GM21447 (cell line): ENCODE measurements around the gene MIPEP.
A peak's percentile ranks its signal among the peaks of the same experiment; 100 is the strongest.

ENCODE experiments used
- ATAC-seq: cut with Tn5 transposase; IDR thresholded peaks from one replicate; pipeline ENCODE4 v1.9.1; 2021; ENCODE audit not compliant: unreplicated experiment

Gene MIPEP

DNA sequence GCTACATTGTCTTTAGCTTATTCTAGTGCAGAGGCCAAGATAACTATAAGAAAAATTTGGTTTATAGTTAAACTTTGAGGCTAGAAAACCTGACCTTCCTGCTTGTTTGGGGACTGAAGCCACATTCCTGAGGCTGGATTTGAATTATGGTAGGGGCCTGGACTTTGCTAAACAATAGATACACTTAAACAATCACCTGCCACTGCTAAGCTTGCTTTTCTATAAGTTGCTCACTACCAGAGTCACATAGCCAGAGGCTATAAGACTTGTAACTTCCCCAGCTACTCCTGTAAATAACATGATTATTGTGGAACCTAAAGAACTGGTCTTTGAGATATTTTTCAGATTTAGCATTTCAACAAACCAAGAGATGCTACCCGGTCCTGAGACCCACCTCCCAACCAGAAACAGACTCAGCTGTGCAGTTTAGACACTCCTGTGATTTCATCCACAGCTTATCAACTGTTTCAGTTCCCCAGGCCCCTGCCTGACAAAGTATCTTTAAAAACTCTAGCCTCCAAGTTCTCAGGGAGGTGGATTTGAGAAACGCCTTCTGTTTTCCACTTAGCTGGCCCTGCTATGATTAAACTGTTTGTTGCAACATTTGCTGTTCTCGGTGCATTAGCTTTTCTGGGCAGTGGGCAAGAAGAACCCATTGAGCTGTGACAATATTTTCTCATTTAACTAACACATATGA, 77.7 kb downstream of the MIPEP start:
- ATAC-seq: no peak

DNA sequence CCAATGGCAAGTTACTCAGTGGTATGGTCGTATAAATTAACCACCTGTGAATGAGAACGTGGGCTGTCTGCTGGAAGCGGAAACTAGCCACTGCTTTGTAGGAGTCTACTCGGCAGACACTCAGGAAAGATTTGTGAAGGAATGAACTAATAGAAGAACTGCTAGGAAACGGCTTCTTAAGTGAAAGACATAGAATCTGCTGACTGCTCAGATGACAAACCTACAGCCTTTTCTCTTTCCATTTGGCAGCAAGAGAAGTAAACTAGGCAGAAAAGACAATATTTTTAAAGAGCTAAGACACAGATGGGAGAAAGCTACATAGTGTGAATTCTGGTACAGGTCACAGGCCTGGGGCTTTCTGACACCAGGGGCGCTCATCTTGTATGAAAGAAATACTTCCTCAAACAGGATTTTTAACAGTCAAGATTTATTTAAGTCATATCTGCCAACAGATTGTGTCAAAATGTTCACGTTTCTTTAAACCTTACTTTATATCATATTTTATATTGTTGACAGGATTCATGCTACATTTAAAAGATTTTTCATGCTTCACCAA, 78.4 kb downstream of the MIPEP start:
- ATAC-seq: no peak

DNA sequence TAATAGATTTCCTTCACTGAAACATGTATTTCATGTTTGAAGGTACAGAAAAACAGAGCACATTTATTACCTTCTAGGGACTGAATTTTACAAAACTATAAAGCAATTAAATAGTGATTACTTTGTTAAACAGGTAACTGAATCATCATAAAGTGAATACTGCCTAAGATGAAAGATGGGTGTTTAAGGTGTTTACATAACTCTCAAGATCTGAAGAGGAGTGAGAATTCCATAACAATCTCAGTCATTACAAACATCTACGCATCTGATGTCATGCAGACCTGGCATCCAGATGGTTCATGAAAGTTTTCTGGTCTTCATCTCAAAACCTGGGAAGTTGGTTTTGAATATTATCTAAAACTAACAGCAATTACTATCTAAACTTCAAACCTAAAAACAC, 80.4 kb downstream of the MIPEP start:
- no peak for ATAC-seq

DNA sequence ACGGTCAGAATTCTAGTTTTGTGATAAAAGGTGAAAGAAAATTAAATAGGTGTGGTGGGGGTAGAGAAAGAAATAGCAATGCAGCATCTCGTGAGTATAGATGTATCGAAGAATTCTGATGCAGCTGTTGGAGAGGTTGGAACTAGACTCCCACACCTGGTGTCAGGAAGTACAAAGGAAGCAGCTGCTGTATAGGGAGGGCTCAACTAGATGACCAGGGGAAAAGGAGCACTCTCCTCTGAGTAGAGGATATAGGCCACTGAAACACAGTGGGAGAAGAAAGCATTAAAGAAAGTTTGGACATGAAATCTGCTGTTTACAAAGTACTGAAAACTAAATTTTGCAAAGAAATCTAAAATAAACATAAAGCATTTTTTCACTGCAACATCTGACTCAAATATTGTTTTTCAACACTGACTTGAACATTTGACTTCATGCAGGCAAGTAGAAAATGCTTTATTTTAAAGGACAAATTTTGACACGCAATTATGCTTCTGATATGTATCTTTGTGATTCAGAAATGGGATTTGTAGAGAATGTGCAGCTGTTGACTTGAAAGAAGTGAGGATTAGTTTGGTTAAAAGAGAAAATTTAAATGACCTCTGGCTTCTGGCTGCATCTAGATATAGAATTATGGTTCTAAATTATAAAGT, 82.2 kb downstream of the MIPEP start:
- peak; percentile 17 for ATAC-seq

DNA sequence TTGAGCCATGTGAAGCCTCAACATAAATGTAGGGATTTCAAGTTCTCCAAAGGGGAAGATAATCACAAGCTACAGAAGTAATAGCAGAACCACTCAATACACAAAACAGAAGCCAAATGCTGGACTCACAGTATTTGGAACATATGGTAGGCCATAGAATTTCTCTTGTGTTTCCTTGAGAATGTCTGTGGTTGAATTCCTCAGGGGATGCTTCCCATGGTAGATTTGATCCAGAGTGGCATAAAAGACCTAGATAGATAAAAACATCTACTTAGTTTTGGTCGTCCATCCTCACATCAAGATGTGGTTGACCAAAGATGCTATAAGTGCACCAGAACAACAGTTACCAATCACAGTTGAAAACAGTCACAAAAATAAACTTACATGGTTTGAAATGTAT, 83.4 kb downstream of the MIPEP start:
- ATAC-seq: no peak

DNA sequence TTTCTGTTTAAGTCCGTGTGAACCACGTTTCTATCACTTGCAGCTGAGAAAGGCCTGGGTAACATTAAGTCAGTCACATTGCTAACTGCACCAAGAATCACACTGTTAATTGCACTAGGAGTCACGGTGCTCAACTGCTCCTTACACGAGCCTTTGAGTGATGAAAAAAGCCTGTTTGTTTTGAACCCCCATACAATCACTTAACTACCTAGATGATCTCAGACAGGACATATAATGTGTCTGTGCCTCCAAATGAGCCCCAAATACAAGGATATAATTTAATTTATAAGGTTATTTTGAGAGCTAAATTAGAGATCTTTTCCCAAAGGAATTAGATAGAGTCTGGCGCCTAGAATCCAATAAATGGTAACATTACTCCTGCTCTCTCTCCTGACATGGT, 84.1 kb downstream of the MIPEP start:
- ATAC-seq: no peak

DNA sequence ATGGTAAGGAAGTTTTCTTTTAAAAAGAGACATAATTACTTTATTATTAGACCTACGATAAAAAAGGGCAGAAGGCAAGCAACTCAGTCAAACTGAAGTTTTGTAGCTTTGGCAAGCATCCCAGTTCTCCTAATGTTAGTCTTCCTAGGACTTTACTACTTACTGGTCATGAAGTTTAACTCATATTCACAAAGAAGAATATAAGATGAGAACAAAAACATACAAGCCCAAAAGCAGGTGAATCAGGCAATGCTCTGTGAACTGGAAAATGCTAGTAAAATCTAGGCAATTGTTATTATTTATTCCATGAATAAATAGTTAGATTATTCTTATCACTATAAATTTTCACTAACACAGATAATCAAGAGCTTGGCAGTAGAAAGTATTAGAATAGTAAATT, 85.0 kb downstream of the MIPEP start:
- ATAC-seq: no peak

DNA sequence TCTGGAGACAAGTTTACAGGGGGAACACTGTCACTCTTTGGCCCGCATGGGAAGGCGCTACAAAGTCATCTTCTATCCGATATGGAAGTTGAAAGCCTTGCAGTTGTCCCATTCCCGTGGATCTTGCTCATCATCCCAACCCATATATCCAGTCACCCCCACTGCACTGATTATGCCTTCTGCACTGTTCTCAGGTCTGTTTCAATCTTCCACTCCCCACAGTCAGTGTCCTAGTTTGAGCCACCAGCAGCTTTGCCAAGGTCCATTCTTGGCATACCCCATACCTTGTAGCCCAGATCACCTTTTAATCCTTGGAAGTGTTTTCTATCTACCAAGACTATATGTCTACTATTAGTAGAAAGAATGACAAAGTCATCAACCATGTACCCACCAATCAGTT, 88.1 kb downstream of the MIPEP start:
- ATAC-seq: no peak

DNA sequence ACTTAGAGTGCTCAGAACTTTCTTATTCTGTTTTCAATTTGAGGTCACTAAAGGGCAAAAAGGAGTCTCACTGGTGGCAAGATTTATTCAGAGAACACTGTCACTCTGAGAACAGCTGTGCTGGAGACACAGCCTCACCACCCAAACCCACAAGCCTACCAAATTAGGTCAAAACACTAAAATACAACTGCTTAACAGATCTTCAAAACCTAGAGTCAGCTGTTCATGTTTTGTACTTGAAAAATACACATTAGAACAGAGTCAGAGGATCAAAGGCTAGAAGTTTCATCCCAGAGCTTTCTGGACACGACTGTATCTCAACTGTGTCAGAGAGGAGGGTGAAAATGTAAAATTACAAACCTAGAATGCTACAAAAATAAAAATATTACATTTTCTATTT, 89.3 kb downstream of the MIPEP start:
- ATAC-seq: peak; percentile 89

DNA sequence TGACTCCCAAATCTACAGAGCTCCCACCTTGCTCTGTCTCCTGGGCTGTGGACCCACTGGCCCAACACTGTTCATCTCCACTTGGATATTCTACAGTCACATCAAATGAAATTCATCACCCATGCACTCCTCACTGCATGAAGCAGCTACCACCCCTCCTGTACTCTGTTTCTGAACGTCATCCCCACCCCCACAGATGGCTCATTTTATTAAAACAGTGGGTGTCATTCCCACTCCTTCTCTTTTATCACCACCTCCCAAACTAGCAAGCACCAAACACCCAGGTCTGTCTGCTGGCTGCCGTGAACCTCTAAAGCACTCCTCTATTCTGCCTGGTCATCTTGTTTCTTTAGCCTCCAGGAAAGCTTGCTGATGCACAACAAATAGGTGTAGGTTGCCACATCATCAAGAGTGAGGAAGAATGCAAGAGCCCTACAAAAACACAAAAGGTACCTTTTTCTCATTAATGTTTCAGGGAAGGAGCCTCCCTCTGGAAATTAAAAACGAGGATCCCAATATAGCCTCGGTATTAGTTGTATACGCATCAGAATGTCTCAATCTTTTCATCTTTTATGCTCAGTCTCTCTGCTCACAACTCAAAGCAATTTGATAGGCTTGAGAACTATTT, 91.8 kb downstream of the MIPEP start:
- no peak for ATAC-seq

DNA sequence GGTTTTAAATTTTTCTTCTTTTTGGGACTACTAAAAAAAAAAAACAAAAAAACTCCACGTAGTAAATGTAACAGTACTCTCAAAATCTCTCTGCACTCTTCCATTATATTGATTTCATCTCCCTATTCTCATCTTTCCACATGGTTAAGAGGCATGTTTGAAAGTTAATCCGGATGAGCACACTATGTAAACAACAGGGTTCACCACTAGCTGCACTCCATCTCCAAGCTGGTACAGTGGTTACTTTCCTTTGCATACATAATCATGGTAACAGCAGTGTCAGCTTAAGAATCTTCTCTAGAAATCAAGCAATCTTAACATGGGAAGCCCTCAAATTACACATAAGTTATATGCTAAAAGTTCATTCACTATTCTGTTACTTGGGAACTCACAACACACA, 92.6 kb downstream of the MIPEP start:
- no peak for ATAC-seq

DNA sequence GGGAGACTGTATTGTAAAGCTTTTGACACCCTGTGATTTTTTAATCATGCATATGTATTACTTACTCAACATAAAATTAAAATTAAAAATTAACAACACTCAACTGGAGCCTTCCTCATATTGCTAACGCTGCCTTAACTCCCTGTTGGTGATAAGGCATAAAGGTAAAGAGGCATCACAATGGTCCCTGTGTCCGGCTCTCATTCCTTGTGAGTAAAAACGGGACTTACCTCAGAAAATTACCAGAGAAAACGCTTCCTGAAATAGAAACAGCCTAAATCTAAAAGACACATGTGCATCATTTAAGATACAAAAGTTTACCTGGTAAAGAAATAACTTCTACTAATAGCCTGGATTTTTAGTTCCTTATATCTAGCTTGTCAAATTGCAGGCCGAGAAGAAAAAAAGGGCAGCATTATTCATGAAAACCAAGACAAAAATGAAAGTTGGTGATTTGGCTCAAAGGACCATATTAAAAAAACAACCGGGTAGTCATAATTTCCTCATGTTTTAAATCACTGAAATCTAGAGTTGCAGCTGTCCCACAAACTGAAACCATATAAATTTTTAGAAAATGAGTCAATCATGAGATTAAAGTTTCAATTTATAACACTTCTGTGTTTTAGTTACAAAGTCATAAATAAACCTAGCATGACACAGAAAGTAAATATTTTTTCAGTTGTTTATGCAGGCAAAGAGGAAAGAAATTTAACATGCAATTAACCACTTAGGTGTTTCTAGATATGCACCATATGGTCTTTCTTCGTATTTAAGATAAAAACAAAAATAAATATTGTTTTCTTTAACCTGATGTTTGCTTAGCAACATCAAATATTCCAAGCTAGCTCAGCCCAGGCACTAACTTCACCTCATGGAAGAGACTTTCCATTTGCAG, 94.7 kb downstream of the MIPEP start:
- no peak for ATAC-seq

DNA sequence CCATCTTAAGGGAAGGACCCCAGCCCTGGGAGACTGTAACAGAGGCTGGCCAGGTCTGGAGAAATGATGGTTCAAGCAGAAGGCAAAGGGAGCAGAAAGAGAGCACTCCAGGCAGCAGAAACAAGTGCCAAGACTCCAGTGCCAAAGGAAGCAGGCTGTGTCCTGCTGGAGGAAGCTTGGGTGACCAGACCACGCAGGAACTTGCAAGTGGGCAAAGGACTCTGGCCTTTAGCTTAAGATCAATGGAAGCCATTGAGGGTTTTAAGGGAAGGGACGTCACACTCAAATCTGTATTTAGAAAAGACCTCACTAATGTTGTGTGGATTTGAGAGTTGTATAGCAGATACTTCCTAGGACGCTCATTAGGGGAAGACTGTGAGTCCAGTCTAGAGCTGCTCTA, 95.5 kb downstream of the MIPEP start:
- no peak for ATAC-seq

DNA sequence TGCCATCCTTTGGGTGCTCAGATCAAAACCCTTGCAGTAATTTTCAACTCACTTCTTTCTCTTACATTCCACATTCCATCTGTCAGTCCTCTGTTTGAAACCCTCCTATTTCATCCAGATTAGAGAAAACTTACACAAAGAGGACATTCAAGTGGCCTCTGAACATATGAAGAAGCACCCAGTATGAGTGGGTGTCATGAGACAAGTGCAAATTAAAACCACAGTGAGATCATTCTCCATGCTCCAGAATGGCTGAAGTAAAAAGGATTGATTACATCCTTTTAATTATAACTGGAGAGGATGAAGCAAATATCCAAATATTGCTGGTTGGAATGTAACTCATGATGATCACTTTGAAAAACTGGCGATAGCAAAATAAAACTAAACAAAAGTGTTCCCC, 96.5 kb downstream of the MIPEP start:
- ATAC-seq: no peak

DNA sequence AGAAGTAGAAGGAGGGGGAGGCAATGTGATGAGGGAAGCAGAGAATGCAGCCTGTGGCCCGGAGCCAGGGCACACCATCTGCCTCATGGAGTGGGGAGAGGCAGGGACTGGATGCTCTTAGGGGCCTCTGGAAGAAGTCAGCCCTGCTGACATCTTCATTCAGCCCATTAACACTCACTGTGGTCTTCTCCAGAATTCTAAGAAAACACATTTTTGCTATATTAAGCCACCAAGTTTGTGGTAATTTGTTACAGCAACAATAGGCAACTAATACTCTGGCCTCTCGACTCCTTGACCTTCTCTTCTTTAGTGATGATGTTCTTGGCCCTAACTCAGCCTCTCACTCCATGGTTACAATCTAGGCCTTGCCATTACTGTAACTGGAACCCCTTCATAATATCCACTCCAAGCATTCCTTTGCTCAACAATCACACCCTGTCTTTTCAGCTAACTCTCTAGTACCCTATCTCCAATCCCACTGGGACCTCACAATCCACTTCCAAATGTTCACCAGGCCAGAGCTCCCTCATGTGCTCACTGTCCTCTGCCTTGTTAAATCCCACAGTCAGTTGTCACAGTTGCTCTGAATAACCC, 98.5 kb downstream of the MIPEP start:
- ATAC-seq: no peak

DNA sequence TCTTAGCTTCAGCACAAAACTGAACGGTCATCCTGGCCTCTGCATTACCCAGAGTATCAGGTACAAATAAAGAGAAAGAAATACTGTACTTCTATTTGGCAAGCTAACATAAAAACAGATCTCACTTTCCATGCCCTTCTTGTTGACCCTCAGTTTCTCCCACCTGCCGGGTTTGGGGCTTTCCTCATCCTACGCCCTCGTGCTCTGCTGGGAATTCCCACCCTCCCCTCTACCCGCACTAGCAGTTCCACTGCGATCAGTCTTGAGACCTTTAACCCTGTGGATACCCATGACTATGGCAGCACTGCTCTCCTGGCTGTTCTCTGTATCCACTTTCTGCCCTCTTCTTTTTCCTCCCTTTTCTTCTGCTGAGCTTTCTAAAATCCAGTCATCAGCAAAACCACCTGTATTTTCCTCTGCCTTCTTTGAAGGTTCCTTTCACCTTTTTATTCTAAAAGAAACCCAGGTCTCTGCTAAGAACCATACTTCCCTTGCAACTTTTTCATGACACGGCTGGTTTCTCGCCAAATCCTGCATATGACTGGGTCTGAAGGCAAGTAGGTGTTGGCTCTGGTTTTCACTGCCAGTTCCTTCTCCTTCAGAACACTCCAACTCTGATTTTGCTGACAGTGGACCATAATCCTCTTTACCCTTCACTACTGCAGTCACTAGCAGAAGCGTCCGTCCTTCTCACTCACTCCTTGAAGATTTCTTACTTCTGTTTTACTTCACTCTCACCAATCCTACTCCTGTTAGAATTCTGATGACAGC, 99.4 kb downstream of the MIPEP start:
- ATAC-seq: no peak

DNA sequence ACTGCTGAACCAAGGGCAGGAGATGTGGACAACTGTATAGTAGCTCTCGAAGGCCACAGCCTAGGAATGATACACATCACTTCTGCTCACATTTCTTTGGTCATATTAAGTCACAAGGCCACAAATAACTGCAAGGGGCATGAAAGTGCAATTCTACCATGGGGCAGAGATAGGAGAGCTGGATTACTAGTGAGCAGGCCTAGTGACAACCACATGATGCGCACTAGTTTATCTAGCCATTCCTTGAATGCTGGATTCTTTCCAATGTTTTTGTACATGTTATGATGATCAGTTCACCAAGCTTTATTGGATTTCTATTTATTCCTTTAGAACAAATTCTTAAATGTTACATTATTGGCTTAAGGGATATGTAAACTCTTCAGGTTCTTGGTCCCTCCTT, 100.7 kb downstream of the MIPEP start:
- ATAC-seq: no peak

DNA sequence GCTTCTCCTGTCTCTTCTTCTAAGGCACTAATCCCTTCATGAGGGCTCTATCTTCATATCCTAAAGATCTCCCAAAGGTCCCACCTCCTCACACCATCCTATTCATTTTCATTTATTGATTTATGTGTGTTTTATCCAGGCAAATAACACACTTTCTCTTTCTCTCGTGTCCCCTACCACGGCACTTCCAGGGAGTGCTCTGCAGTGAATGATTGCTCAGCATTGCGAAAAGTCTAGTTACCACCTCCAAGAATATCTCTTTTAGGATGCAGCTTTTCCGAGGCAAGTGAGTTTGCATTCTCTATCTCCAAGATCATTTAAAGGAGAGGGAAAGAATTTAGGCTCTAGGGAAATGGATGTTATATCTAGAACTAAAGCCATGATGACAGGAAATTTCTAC, 101.7 kb downstream of the MIPEP start:
- ATAC-seq: no peak

DNA sequence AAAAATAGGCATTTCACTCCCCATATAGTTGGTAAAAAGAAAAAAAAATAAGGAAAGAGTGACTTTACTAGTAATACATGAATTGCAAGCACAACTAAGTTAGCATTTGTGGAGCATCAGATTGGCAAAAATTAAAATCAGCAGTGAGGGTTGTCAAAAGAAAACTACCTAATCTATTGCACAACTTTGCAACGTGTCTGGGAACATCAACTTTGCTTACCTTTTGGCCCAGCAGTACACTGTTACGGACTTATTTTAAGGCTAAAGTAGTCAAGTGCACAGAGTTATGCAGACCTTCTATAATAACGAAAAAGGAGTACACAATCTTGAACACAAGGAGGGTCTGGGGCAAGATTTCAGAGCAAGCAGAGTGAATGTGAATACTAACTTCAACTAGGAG, 102.6 kb downstream of the MIPEP start:
- no peak for ATAC-seq

DNA sequence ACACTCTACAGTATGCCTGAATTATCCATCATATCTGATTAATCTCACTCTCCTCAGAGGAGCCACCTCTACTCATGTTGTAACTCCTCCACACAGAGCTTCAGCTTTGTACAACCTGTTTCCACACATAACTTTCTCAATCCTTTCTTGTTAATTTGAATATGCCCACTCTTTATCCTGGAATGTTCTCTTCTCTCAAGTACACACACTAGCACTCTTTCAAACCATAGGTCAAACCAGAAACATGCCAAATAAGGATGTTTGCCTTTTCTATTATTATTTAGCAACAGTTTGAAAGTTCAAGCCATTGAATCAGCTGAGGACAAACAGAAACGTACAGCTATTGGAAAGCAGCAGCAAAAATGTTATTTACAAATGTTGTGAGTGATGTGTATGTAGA, 110.3 kb downstream of the MIPEP start:
- no peak for ATAC-seq
